ENCODE results near the gene DAZ3. TPM values are rescaled to one million over a fixed set of nuclear protein-coding genes. Genes with fewer than 3 reads are reported as not detected.
"Not testable (repeated sequence)": the region's sequence is repeated elsewhere in the genome, so short reads cannot be mapped to it uniquely, and the experiment has no call there.

DAZ3 gene
- polyA plus RNA-seq (2012; ENCODE audit: missing spikeins) = not detected

- FAIRE-seq; DNase-seq (ENCODE audit: insufficient read length): not testable (repeated sequence)
Observed at GRCh38 chrY:24813293-24813692, at the start of gene DAZ3. Gene DAZ3, minus strand, starts transcription at chrY:24813393. Its CDS starts 208 bp downstream, at chrY:24813185.

GRCh38 chrY:24833619-24834018, 20.4 kb upstream of the DAZ3 start, which contains the start of gene DAZ4:
Gene DAZ4, plus strand, starts transcription at chrY:24833919. Its CDS starts 208 bp downstream, at chrY:24834127.
- DNase-seq (ENCODE audit: insufficient read length); FAIRE-seq: not testable (repeated sequence)

GRCh38 chrY:24825069-24825468, 11.9 kb upstream of the DAZ3 start:
- DNase-seq (ENCODE audit: insufficient read length); FAIRE-seq: not testable (repeated sequence)

GRCh38 chrY:24824184-24824879, 11.1 kb upstream of the DAZ3 start:
- not testable (repeated sequence) for DNase-seq (ENCODE audit: insufficient read length); FAIRE-seq

GRCh38 chrY:24821836-24822235, 8.6 kb upstream of the DAZ3 start:
- not testable (repeated sequence) for FAIRE-seq; DNase-seq (ENCODE audit: insufficient read length)

All from GM12892 (cell line).